Measurements from ENCODE around the gene SNX10.

SNX10 gene

GRCh38 chr7:26332698-26333097, 41.0 kb downstream of the SNX10 start:
- no peak overlapping the region for H3K4me3 ChIP-seq (ENCODE audit: low read depth, low read length)
- H3K14ac ChIP-seq (ENCODE audit: low read length) = no peak overlapping the region
- H3K36me3 ChIP-seq (ENCODE audit: control insufficient read depth in 1 of 2, insufficient read depth in 2 of 2, low read length in 2 of 2) = no peaks in the 10 kb centered on the region
- no peak overlapping the region for H3K4me2 ChIP-seq (ENCODE audit: low read length)
- no peak overlapping the region for H2BK12ac ChIP-seq (ENCODE audit: low read length)
- H2BK120ac ChIP-seq (ENCODE audit: insufficient read depth, low read length, poor library complexity) = no peak overlapping the region
- no peak for DNase-seq
- no peaks in the 10 kb centered on the region for H3K27me3 ChIP-seq (ENCODE audit: insufficient read depth, low read length)
- H3K79me1 ChIP-seq (ENCODE audit: low read length) = no peaks in the 10 kb centered on the region
- H3K9ac ChIP-seq (ENCODE audit: low read length) = no peak overlapping the region
- no CpG with 5 or more reads among the region's 2 CpGs for WGBS (ENCODE audit: extremely low coverage, insufficient coverage, insufficient read length)
- no peak overlapping the region for H2AK5ac ChIP-seq (ENCODE audit: low read length)
- no peaks in the 10 kb centered on the region for H3K79me2 ChIP-seq (ENCODE audit: control insufficient read depth, insufficient read depth, low read length, poor library complexity)
- H3K4ac ChIP-seq (ENCODE audit: low read depth, low read length) = no peak overlapping the region
- no peak overlapping the region for H2AFZ ChIP-seq (ENCODE audit: insufficient read depth, low read length, poor library complexity)
- H2BK5ac ChIP-seq (ENCODE audit: low read depth, low read length, poor library complexity) = no peak overlapping the region
- H4K8ac ChIP-seq (ENCODE audit: low read depth, low read length) = no peak overlapping the region
- H3K23ac ChIP-seq (ENCODE audit: low read length) = no peak overlapping the region
- H3K4me1 ChIP-seq (ENCODE audit: control insufficient read depth in 1 of 2, insufficient read depth in 2 of 2, low read length in 2 of 2) = no peaks in the 10 kb centered on the region
- no peaks in the 10 kb centered on the region for H3K9me3 ChIP-seq (ENCODE audit: insufficient read depth, low read depth, low read length)
- no peak overlapping the region for H3K18ac ChIP-seq (ENCODE audit: low read length)
- H4K91ac ChIP-seq (ENCODE audit: low read depth, low read length) = no peak overlapping the region
- H3K27ac ChIP-seq (ENCODE audit: low read depth, low read length) = no peak overlapping the region
- no peak overlapping the region for H4K12ac ChIP-seq (ENCODE audit: low read depth, low read length)

DNA sequence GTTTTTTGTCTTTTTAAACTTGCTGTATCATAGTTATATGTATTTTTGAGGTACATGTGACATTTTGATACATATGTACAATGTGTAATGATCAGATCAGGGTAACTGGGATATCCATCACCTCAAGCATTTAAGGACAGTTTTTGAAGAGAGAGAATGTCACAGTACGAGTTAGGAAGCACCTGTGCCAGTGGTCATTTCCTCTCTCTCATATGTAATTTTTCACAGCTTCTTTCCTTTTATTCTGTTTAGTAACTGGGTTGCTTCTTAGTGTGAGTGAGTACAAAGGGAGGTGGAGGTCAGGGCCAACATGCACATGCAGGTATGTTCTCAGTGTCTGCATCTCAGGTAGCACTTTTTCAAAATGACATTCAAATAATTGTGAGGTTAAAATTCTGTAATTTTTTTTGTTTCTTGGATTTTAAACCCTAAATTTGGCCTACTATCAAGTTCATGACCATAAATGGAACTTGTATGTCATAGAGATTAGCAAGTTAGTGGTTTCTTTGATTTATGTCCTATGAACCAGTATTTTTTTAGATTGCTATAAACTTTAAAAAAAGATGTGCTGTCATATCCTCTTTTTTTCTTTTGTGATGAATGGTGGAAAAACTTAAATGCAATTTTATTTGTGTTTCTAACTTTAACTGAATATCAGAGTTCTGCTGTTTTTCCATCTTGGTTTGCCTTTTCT, 42.7 kb downstream of the SNX10 start:
- no CpG with 5 or more reads among the region's 1 CpG for WGBS (ENCODE audit: extremely low coverage, insufficient coverage, insufficient read length)
- Histone ChIP-seq H4K8ac (ENCODE audit: low read depth, low read length) (no peak overlapping the region), H2BK12ac (ENCODE audit: low read length) (no peak overlapping the region), H3K23ac (ENCODE audit: low read length) (no peak overlapping the region), H2AFZ (ENCODE audit: insufficient read depth, low read length, poor library complexity) (no peak overlapping the region), H3K9ac (ENCODE audit: low read length) (no peak overlapping the region), H3K27me3 (ENCODE audit: insufficient read depth, low read length) (no peaks in the 10 kb centered on the region), H2BK5ac (ENCODE audit: low read depth, low read length, poor library complexity) (no peak overlapping the region), H3K4ac (ENCODE audit: low read depth, low read length) (no peak overlapping the region), H3K36me3 (ENCODE audit: control insufficient read depth in 1 of 2, insufficient read depth in 2 of 2, low read length in 2 of 2) (no peaks in the 10 kb centered on the region), H3K4me2 (ENCODE audit: low read length) (no peak overlapping the region), H3K4me3 (ENCODE audit: low read depth, low read length) (no peak overlapping the region), H2AK5ac (ENCODE audit: low read length) (no peak overlapping the region), H3K27ac (ENCODE audit: low read depth, low read length) (no peak overlapping the region), H2BK120ac (ENCODE audit: insufficient read depth, low read length, poor library complexity) (no peak overlapping the region), H3K4me1 (ENCODE audit: control insufficient read depth in 1 of 2, insufficient read depth in 2 of 2, low read length in 2 of 2) (no peaks in the 10 kb centered on the region), H3K9me3 (ENCODE audit: insufficient read depth, low read depth, low read length) (no peaks in the 10 kb centered on the region), H4K12ac (ENCODE audit: low read depth, low read length) (no peak overlapping the region), H3K79me1 (ENCODE audit: low read length) (no peaks in the 10 kb centered on the region), H3K14ac (ENCODE audit: low read length) (no peak overlapping the region), H3K18ac (ENCODE audit: low read length) (no peak overlapping the region), H3K79me2 (ENCODE audit: control insufficient read depth, insufficient read depth, low read length, poor library complexity) (no peaks in the 10 kb centered on the region), H4K91ac (ENCODE audit: low read depth, low read length) (no peak overlapping the region)
- DNase-seq = no peak

DNA sequence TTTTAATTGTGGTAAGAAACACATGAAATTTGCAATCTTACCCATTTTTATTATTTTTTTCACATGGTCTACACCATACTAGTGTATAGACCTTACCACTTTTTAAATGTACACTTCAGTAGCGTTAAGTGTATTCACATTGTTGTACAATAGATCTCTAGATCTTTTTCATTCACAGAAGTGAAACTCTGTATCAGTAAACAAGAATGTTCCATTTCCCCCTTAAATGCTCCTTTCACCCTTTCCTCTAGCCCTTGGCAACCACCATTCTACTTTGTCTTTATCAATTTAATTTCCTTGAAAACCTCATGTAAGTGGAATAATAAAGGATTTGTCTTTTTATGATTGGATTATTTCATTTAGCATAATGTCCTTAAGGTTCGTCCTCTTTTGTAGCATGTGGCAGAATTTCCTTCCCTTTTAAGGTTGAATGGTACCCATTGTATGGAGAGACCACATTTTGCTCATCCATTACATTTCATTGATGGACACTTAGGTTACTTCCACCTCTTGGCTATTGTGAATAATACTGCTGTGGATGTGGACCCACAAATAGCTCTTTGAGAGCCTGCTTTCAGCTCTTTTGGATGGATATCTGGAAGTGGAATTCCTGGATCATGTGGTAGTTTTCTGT, 45.7 kb downstream of the SNX10 start:
- Histone ChIP-seq H3K4ac (ENCODE audit: low read depth, low read length) (no peak overlapping the region), H3K79me1 (ENCODE audit: low read length) (no peaks in the 10 kb centered on the region), H2AK5ac (ENCODE audit: low read length) (no peak overlapping the region), H3K4me1 (ENCODE audit: control insufficient read depth in 1 of 2, insufficient read depth in 2 of 2, low read length in 2 of 2) (no peaks in the 10 kb centered on the region), H3K4me3 (ENCODE audit: low read depth, low read length) (no peak overlapping the region), H3K9me3 (ENCODE audit: insufficient read depth, low read depth, low read length) (no peaks in the 10 kb centered on the region), H2BK12ac (ENCODE audit: low read length) (no peak overlapping the region), H4K12ac (ENCODE audit: low read depth, low read length) (no peak overlapping the region), H2BK120ac (ENCODE audit: insufficient read depth, low read length, poor library complexity) (no peak overlapping the region), H3K14ac (ENCODE audit: low read length) (no peak overlapping the region), H2AFZ (ENCODE audit: insufficient read depth, low read length, poor library complexity) (no peak overlapping the region), H3K23ac (ENCODE audit: low read length) (no peak overlapping the region), H3K18ac (ENCODE audit: low read length) (no peak overlapping the region), H3K36me3 (ENCODE audit: control insufficient read depth in 1 of 2, insufficient read depth in 2 of 2, low read length in 2 of 2) (no peaks in the 10 kb centered on the region), H3K27me3 (ENCODE audit: insufficient read depth, low read length) (no peaks in the 10 kb centered on the region), H4K8ac (ENCODE audit: low read depth, low read length) (no peak overlapping the region), H3K9ac (ENCODE audit: low read length) (no peak overlapping the region), H4K91ac (ENCODE audit: low read depth, low read length) (no peak overlapping the region), H3K4me2 (ENCODE audit: low read length) (no peak overlapping the region), H3K27ac (ENCODE audit: low read depth, low read length) (no peak overlapping the region), H2BK5ac (ENCODE audit: low read depth, low read length, poor library complexity) (no peak overlapping the region), H3K79me2 (ENCODE audit: control insufficient read depth, insufficient read depth, low read length, poor library complexity) (no peaks in the 10 kb centered on the region)
- no peak for DNase-seq
- WGBS (ENCODE audit: extremely low coverage, insufficient coverage, insufficient read length) = no CpG with 5 or more reads among the region's 2 CpGs

GRCh38 chr7:26340476-26341018, 48.9 kb downstream of the SNX10 start:
- H3K4me2 ChIP-seq (ENCODE audit: low read length) = no peak overlapping the region
- H2BK12ac ChIP-seq (ENCODE audit: low read length) = no peak overlapping the region
- H3K14ac ChIP-seq (ENCODE audit: low read length) = no peak overlapping the region
- H3K4me1 ChIP-seq (ENCODE audit: control insufficient read depth in 1 of 2, insufficient read depth in 2 of 2, low read length in 2 of 2) = no peaks in the 10 kb centered on the region
- H3K23ac ChIP-seq (ENCODE audit: low read length) = no peak overlapping the region
- peak; percentile 67 to 89 for DNase-seq
- no peak overlapping the region for H3K18ac ChIP-seq (ENCODE audit: low read length)
- no peaks in the 10 kb centered on the region for H3K27me3 ChIP-seq (ENCODE audit: insufficient read depth, low read length)
- no peak overlapping the region for H4K12ac ChIP-seq (ENCODE audit: low read depth, low read length)
- no peak overlapping the region for H3K27ac ChIP-seq (ENCODE audit: low read depth, low read length)
- H3K4me3 ChIP-seq (ENCODE audit: low read depth, low read length) = no peak overlapping the region
- no peaks in the 10 kb centered on the region for H3K36me3 ChIP-seq (ENCODE audit: control insufficient read depth in 1 of 2, insufficient read depth in 2 of 2, low read length in 2 of 2)
- H4K8ac ChIP-seq (ENCODE audit: low read depth, low read length) = no peak overlapping the region
- no peaks in the 10 kb centered on the region for H3K9me3 ChIP-seq (ENCODE audit: insufficient read depth, low read depth, low read length)
- no peak overlapping the region for H3K4ac ChIP-seq (ENCODE audit: low read depth, low read length)
- H3K9ac ChIP-seq (ENCODE audit: low read length) = no peak overlapping the region
- H3K79me1 ChIP-seq (ENCODE audit: low read length) = no peaks in the 10 kb centered on the region
- no peak overlapping the region for H2BK5ac ChIP-seq (ENCODE audit: low read depth, low read length, poor library complexity)
- no peak overlapping the region for H2AK5ac ChIP-seq (ENCODE audit: low read length)
- H2BK120ac ChIP-seq (ENCODE audit: insufficient read depth, low read length, poor library complexity) = no peak overlapping the region
- no CpG with 5 or more reads among the region's 6 CpGs for WGBS (ENCODE audit: extremely low coverage, insufficient coverage, insufficient read length)
- H2AFZ ChIP-seq (ENCODE audit: insufficient read depth, low read length, poor library complexity) = no peak overlapping the region
- no peak overlapping the region for H4K91ac ChIP-seq (ENCODE audit: low read depth, low read length)
- H3K79me2 ChIP-seq (ENCODE audit: control insufficient read depth, insufficient read depth, low read length, poor library complexity) = no peaks in the 10 kb centered on the region

Measured in trophoblast cell (in vitro differentiated cells and primary cell).